Mammary epithelial cell (primary cell): ENCODE results near the gene SENP8.

Source experiments
- EZH2 ChIP-seq: IDR thresholded peaks from 2 replicates; pipeline ENCODE4 v1.6.1; 2012; ENCODE audit warnings: low read length, inconsistent platforms, borderline replicate concordance
- TF ChIP-seq, protein P1 (sequence below), 2 donors: IDR thresholded peaks in 1 of 2; conservative IDR thresholded peaks in 1 of 2; 2 replicates each; pipeline ENCODE4 v1.5.1; 2011 to 2012; ENCODE audit warnings: inconsistent platforms in 2 of 2, low read length in 2 of 2, mild to moderate bottlenecking in 2 of 2, control low read depth in 1 of 2, low read depth in 1 of 2; ENCODE audit not compliant: insufficient read depth in 1 of 2; ENCODE audit errors: extremely low read depth in 1 of 2

DNA sequence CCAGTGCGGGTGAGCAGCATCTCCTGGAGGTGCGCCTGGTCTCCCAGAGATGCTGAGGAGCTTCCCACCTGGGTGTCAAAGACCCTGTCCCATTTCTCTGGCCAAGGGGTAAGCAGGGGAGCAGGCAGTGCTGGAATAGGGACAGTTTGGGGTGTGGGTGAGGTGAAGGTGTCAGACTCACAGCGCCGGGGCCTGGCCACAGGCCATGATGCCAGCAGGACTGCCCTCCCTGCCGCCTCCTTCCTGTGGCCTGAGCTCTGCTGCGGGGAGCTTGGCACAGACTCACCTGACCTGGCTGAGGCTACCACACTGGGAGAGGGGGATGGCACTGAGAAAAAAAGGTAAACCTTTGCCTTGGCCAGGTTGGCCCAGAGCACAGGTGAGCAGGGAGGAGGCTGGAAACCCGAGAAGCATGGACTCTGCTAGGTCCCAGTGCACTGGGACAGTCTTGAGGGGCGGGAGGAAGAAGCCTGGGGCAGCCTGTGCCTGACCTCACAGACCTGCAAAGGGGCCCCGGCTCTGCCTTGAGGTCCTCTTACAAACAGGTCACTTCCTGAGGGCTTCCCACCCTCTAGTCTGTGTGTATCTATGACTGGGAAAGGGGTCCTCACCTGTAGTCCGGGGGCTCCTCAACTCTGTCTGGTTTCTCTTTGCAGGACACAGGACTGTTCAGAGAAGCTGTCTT lies 51.2 kb downstream of the SENP8 start:
- TF ChIP-seq, protein P1, sequence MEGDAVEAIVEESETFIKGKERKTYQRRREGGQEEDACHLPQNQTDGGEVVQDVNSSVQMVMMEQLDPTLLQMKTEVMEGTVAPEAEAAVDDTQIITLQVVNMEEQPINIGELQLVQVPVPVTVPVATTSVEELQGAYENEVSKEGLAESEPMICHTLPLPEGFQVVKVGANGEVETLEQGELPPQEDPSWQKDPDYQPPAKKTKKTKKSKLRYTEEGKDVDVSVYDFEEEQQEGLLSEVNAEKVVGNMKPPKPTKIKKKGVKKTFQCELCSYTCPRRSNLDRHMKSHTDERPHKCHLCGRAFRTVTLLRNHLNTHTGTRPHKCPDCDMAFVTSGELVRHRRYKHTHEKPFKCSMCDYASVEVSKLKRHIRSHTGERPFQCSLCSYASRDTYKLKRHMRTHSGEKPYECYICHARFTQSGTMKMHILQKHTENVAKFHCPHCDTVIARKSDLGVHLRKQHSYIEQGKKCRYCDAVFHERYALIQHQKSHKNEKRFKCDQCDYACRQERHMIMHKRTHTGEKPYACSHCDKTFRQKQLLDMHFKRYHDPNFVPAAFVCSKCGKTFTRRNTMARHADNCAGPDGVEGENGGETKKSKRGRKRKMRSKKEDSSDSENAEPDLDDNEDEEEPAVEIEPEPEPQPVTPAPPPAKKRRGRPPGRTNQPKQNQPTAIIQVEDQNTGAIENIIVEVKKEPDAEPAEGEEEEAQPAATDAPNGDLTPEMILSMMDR (conservative IDR thresholded peaks at IDR 0.05 in 1 of 2, IDR thresholded peaks at IDR 0.05 in 1 of 2; ENCODE audit: extremely low read depth in 1 of 2, insufficient read depth in 1 of 2, low read depth in 1 of 2, low read length in 2 of 2), result no peak
- TF ChIP-seq EZH2, result no peak
